WI38 (cell line): ENCODE results near the gene CIRBP.

ENCODE experiments used
- H3K4me3 ChIP-seq: 2 replicates; pipeline ENCODE4 v1.5.1; 2011; ENCODE audit warnings: low read depth, mild to moderate bottlenecking, control low read depth, low read length
- TF ChIP-seq, protein P1 (sequence below): IDR thresholded peaks from 2 replicates; pipeline ENCODE4 v1.5.1; 2012; ENCODE audit warnings: low read depth, mild to moderate bottlenecking, control low read depth, low read length

Gene CIRBP

DNA sequence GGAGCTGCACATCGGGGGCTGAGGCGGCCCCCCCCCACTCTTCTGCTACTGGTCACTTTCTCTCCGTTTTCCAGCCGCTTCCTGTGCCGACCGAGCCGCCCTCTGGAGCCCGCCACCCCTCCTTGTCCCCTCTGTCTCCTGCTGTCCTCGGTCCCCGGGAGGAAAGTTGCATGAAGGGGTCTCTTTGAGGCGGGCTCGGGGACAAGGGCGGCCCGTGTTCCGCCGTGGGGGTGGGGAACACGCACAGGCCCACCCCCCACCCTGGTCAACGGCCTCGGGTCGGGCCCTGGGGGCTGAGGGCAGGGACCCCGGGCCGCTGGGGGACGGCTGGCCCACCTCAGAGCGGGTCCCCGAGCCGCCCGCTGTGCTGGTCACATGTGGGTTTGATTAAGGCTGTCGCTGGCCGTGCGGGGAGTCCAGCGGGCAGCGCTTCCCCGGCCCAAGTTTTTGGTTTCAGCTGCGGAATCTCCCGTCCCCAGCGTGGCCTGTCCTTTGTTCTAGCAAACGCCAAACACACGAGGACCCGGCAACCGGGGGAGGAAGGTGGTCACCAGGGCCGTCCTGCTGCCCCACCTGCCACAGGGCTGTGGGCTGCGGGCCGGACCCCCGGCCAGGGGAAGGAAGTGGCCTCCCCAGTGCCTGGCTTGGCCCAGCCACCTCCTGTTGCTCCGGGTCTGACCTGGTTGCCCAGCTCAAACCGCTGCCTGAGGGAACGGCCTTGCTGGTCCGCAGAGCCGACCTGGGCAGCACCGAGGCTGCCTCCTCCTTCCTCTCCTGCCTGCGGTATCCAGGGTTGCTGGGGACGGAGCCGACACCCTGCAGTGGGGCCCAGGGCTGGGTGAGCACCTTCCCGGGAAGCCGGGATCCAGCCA is 18.5 kb downstream of the CIRBP start:
- TF ChIP-seq, protein P1, sequence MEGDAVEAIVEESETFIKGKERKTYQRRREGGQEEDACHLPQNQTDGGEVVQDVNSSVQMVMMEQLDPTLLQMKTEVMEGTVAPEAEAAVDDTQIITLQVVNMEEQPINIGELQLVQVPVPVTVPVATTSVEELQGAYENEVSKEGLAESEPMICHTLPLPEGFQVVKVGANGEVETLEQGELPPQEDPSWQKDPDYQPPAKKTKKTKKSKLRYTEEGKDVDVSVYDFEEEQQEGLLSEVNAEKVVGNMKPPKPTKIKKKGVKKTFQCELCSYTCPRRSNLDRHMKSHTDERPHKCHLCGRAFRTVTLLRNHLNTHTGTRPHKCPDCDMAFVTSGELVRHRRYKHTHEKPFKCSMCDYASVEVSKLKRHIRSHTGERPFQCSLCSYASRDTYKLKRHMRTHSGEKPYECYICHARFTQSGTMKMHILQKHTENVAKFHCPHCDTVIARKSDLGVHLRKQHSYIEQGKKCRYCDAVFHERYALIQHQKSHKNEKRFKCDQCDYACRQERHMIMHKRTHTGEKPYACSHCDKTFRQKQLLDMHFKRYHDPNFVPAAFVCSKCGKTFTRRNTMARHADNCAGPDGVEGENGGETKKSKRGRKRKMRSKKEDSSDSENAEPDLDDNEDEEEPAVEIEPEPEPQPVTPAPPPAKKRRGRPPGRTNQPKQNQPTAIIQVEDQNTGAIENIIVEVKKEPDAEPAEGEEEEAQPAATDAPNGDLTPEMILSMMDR, result no peak
- no peak overlapping the region for H3K4me3 ChIP-seq

- TF ChIP-seq, protein P1, result no peak
- H3K4me3 ChIP-seq, result no peak overlapping the region
Measured at GRCh38 chr19:1288226-1288612, 19.1 kb downstream of the CIRBP start.

DNA sequence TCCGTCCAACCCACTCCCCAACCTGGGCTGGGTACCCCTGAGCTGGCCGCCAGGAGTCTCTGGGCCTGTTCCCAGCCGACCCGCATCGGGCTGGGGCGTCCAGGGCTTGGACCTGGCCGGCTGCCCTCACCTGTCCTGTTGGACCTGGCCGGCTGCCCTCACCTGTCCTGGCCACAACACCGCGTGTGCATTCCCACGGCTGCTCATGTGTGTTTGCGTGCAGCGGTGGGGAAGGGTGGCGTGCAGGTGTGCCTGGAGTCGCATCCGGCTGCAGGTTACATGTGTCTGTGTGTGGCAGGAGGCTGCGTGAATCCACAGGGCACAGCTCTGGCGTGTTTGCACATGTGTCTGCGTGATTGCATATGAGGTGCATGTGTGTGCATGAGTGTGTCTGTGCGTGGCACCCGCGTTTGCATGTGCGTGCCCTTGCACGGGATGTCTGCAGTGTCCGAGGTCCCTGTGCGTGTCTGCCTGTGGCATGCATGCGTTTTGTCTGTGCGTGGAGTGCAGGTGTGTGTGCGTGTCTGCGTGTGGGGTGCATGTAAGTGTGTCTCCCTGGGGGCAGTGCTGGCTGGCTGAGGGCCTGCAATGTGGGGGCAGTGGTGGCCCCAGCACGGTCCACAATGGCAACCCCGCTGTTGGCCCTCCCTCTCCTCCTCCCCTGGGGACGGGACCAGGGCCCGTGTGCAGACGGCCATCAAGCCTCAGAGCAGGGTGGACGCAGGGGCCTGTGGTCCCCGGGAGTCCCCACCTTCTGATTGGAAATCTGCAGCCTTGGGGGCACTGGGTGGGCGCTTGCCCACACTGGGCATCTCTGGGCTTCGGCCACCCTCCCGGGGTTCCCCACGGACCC is 19.9 kb downstream of the CIRBP start:
- TF ChIP-seq, protein P1, result no peak
- H3K4me3 ChIP-seq, result no peak overlapping the region

- H3K4me3 ChIP-seq, result no peak overlapping the region
- TF ChIP-seq, protein P1, result no peak
Measured at GRCh38 chr19:1289686-1290025, 20.5 kb downstream of the CIRBP start.

- TF ChIP-seq, protein P1, result no peak
- no peak overlapping the region for H3K4me3 ChIP-seq
Measured at GRCh38 chr19:1290196-1290702, 21.1 kb downstream of the CIRBP start.

GRCh38 chr19:1290703-1291651 is 21.8 kb downstream of the CIRBP start:
- H3K4me3 ChIP-seq, result no peak overlapping the region
- TF ChIP-seq, protein P1, result no peak
